Measurements from ENCODE around the gene GAB4. TPM values are rescaled to one million over a fixed set of nuclear protein-coding genes. Genes with fewer than 3 reads are reported as not detected.

GAB4 gene
- total RNA-seq (2012; rRNA removed) (not detected in 2 replicates), polyA plus RNA-seq (2012; rRNA removed) (not detected in 2 replicates), Bru-seq, nascent RNA (not detected), BruChase-seq, experiment 1, labeled RNA remaining after a 6-hour chase (not detected), BruChase-seq, experiment 2, labeled RNA remaining after a 2-hour chase (not detected)
- not detected in 2 replicates for polyA plus RNA-seq (2012; cell fraction: cytosol; rRNA removed)
- polyA plus RNA-seq (2012; cell fraction: nucleus; rRNA removed; ENCODE audit: low replicate concordance): not detected in 2 replicates
- long read RNA-seq: 0 reads

GRCh38 chr22:17007852-17008731, at the start of gene GAB4:
GAB4 (minus strand) TSS chr22:17008222; CDS start chr22:17008114, 108 bp downstream.
- Histone ChIP-seq H4K91ac (ENCODE audit: insufficient read depth, low read depth, low read length) (no peak within 1 kb of the TSS), H3K9me1 (ENCODE audit: insufficient read depth, low read length) (no peaks in the 10 kb centered on the region), H4K8ac (ENCODE audit: low read depth in 2 of 2, low read length in 2 of 2) (no peak within 1 kb of the TSS), H3K9me3 (ENCODE audit: control insufficient read depth, insufficient read depth, low read length) (peaks cover 6% of the 10 kb centered on the region; the same call in 1 of the 2 replicates), H2AK5ac (ENCODE audit: low read depth, low read length) (no peak within 1 kb of the TSS), H3K4me1 (ENCODE audit: control insufficient read depth, insufficient read depth, low read length) (no peaks in the 10 kb centered on the region), H4K5ac (ENCODE audit: low read depth, low read length) (no peak within 1 kb of the TSS), H3K23ac (ENCODE audit: low read depth, low read length) (no peak within 1 kb of the TSS), H3K79me1 (ENCODE audit: low read depth in 1 of 2, low read length in 2 of 2) (no peaks in the 10 kb centered on the region), H3K56ac (ENCODE audit: extremely low read depth, insufficient read depth, low read length) (no peak within 1 kb of the TSS), H2BK5ac (ENCODE audit: low read depth, low read length, poor library complexity, severe bottlenecking) (no peak within 1 kb of the TSS), H4K20me1 (ENCODE audit: insufficient read depth, low read length) (no peaks in the 10 kb centered on the region), H3K18ac (ENCODE audit: low read depth, low read length) (no peak within 1 kb of the TSS), H2BK20ac (ENCODE audit: low read depth, low read length) (no peak within 1 kb of the TSS), H2BK15ac (ENCODE audit: low read depth, low read length) (no peak within 1 kb of the TSS), H3K36me3 (ENCODE audit: control insufficient read depth, insufficient read depth, low read length) (no peaks in the 10 kb centered on the region), H3K27me3 (ENCODE audit: control insufficient read depth, insufficient read depth, low read length) (no peaks in the 10 kb centered on the region), H2AK9ac (replicated peaks; ENCODE audit: low read depth, low read length, poor library complexity) (no peak within 1 kb of the TSS), H3K4me3 (ENCODE audit: insufficient read depth, low read depth, low read length) (no peak within 1 kb of the TSS), H3K4ac (ENCODE audit: low read depth, low read length) (no peak within 1 kb of the TSS), H2AFZ (replicated peaks; ENCODE audit: low read length, poor library complexity) (peak within 1 kb of the TSS; percentile 43), H3K14ac (replicated peaks; ENCODE audit: low read depth, low read length) (no peak within 1 kb of the TSS), H2BK120ac (ENCODE audit: low read depth, low read length) (no peak within 1 kb of the TSS), H3K27ac (ENCODE audit: insufficient read depth, low read length) (no peak within 1 kb of the TSS), H3K9ac (ENCODE audit: low read depth, low read length) (no peak within 1 kb of the TSS), H3K4me2 (ENCODE audit: low read depth, low read length) (no peak within 1 kb of the TSS)
- BruUV-seq (replicated peaks): no TSS peak
- no peak for ATAC-seq (ENCODE audit: low read depth)
- dilution Hi-C loops (cut with HindIII; ENCODE audit: low sequenced_read_pairs, unreplicated experiment): no loop called here
- intact Hi-C loops (cut with micrococcal nuclease): no loop called here
- 63% methylated on average over 16 of the region's 49 CpGs; no CpG with 5 or more reads in 1 of the 2 experiments for WGBS, 2 experiments (ENCODE audit: extremely low coverage in 2 of 2, insufficient read length in 1 of 2)
- DNase-seq: no peak
- CTCF ChIA-PET: no interaction called here
- POLR2A ChIA-PET (ENCODE audit: unreplicated experiment): no interaction called here
- in situ Hi-C loops (cut with MboI; ENCODE audit: low sequenced_read_pairs): no loop called here
- TF ChIP-seq ELK1 (IDR thresholded peaks at IDR 0.05; ENCODE audit: borderline replicate concordance, low read depth, low read length): no peak
- TF ChIP-seq USF2 (IDR thresholded peaks at IDR 0.05; ENCODE audit: low read depth, low read length): no peak
- no peak for TF ChIP-seq SMC3 (IDR thresholded peaks at IDR 0.05; ENCODE audit: low read depth, low read length)
- no peak for TF ChIP-seq RCOR1 (IDR thresholded peaks at IDR 0.05; ENCODE audit: insufficient replicate concordance, low read length)
- TF ChIP-seq CTCF (conservative IDR thresholded peaks at IDR 0.05; ENCODE audit: low read depth, low read length): no peak
- TF ChIP-seq CHD1 (IDR thresholded peaks at IDR 0.05; ENCODE audit: low read depth, low read length): no peak
- no peak for TF ChIP-seq BHLHE40 (IDR thresholded peaks at IDR 0.05; ENCODE audit: low read depth, low read length)
- no peak for TF ChIP-seq RAD21 (IDR thresholded peaks at IDR 0.05; ENCODE audit: low read length)
- no peak for TF ChIP-seq CEBPB (IDR thresholded peaks at IDR 0.05; ENCODE audit: low read depth, low read length)
- TF ChIP-seq NFE2L2 (IDR thresholded peaks at IDR 0.05; ENCODE audit: low read depth, low read length): no peak
- no peak for TF ChIP-seq POLR2A (IDR thresholded peaks at IDR 0.05; ENCODE audit: low read depth, low read length)
- TF ChIP-seq MAFK (IDR thresholded peaks at IDR 0.05; ENCODE audit: low read depth, low read length): no peak
- TF ChIP-seq MAZ (IDR thresholded peaks at IDR 0.05; ENCODE audit: borderline replicate concordance, low read depth, low read length): no peak
- TF ChIP-seq MXI1 (IDR thresholded peaks at IDR 0.05; ENCODE audit: borderline replicate concordance, low read depth, low read length): no peak

All from IMR-90 (cell line).